Transverse colon (tissue), 3 donors: Measurements from ENCODE around the gene LMBR1.

Source experiments
- POLR2A ChIP-seq: fragments of 450-650 bp; IDR thresholded peaks from one replicate; pipeline ENCODE4 v1.6.1; 2016; ENCODE audit warnings: antibody characterized with exemption, mild to moderate bottlenecking, moderate library complexity
- TF ChIP-seq, protein P1 (sequence below), 5 experiments: fragments of 200-600 bp in 3 of 5; fragments of 450-650 bp in 2 of 5; sonication (generic) in 3 of 5; IDR thresholded peaks; 1 replicate in 2 of 5; 2 replicates in 3 of 5; pipeline ENCODE4 v1.5.1; 2016 to 2017; ENCODE audit warnings: antibody characterized with exemption in 5 of 5, inconsistent platforms in 3 of 5, mild to moderate bottlenecking in 2 of 5, moderate library complexity in 1 of 5

DNA sequence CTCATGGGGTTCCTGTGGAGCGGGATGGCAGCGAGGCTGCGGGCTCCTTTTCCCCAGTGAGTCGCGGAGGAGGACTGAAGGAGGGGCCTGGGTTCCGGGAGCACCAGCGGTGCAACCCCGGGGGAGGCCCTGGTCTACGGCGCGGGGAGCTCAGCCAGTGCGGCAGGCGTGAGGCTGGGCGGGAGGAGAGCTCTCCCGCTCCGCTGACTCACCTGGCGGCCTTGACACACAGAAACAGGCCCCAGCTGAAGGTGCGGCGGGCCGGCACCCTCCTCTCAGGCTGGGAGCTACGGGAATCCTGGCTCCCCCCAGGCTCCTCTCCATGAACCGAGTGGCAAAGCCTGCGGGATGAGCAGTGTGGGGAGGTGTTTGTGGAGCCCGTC is 49.7 kb upstream of the LMBR1 start:
- TF ChIP-seq, protein P1, sequence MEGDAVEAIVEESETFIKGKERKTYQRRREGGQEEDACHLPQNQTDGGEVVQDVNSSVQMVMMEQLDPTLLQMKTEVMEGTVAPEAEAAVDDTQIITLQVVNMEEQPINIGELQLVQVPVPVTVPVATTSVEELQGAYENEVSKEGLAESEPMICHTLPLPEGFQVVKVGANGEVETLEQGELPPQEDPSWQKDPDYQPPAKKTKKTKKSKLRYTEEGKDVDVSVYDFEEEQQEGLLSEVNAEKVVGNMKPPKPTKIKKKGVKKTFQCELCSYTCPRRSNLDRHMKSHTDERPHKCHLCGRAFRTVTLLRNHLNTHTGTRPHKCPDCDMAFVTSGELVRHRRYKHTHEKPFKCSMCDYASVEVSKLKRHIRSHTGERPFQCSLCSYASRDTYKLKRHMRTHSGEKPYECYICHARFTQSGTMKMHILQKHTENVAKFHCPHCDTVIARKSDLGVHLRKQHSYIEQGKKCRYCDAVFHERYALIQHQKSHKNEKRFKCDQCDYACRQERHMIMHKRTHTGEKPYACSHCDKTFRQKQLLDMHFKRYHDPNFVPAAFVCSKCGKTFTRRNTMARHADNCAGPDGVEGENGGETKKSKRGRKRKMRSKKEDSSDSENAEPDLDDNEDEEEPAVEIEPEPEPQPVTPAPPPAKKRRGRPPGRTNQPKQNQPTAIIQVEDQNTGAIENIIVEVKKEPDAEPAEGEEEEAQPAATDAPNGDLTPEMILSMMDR (IDR thresholded peaks at IDR 0.05) = no peak
- no peak for TF ChIP-seq POLR2A
